K562 (cell line): Measurements from ENCODE around the gene DYNC2H1. TPM values are rescaled to one million over a fixed set of nuclear protein-coding genes. Genes with fewer than 3 reads are reported as not detected.

Experiments used
- ATAC-seq: fragments of 200-7000 bp; cut with Tn5 transposase; 3 replicates; pipeline ENCODE4 v1.9.1; 2020; ENCODE audit warnings: moderate library complexity
- BruUV-seq: library from RNA; stranded (reverse); fragments of 400-500 nt; replicated peaks from 2 replicates; lab custom pipeline; 2021; lab: Mats Ljungman, UMichigan
- CTCF ChIA-PET: fragments of 300-600 bp; formaldehyde crosslinking; extraction: SDS; loops from one replicate; lab custom pipeline; 2021; ENCODE audit warnings: low intra/inter-chr PET ratio; lab: Yijun Ruan, JAX
- POLR2A ChIA-PET: fragments of 300-600, 350-650 bp; sonication (Branson Sonifier 250); formaldehyde crosslinking; extraction: SDS; loops from one replicate; lab custom pipeline; 2021; ENCODE audit warnings: antibody characterized with exemption, inconsistent platforms; lab: Yijun Ruan, JAX
- DNase-seq, 4 experiments: peaks; one replicate each; pipeline versions ENCODE4 v3.0.0 to v3.0.0-alpha.2; 2011 to 2018; ENCODE audit warnings: low spot score in 3 of 4, mixed read lengths in 3 of 4; ENCODE audit errors: extremely low read depth in 1 of 4
- FAIRE-seq: peaks from 2 replicates; lab custom pipeline; 2011; peaks lifted over from hg19 to GRCh38; lab: Jason Lieb, UNC
- H2AFZ ChIP-seq: 2 replicates; pipeline ENCODE4 v1.6.0; 2011; ENCODE audit warnings: low read depth, low read length, control low read depth, inconsistent platforms
- H3K27ac ChIP-seq: fragments of 200-600 bp; 3 replicates; pipeline ENCODE4 v1.8.0; 2011; ENCODE audit warnings: low read depth, mild to moderate bottlenecking, control low read depth, inconsistent platforms, low read length, moderate library complexity, mixed read lengths; ENCODE audit errors: extremely low read depth
- H3K27me3 ChIP-seq, 2 experiments: fragments of 300-600 bp in 1 of 2; 2 replicates in 1 of 2; 3 replicates in 1 of 2; pipeline versions ENCODE4 v1.6.0 to v1.8.0; 2011; ENCODE audit warnings: inconsistent platforms in 2 of 2, low read length in 2 of 2, mild to moderate bottlenecking in 1 of 2, mixed read lengths in 1 of 2, moderate library complexity in 1 of 2; ENCODE audit not compliant: control insufficient read depth in 2 of 2, insufficient read depth in 2 of 2
- H3K36me3 ChIP-seq: fragments of 300-600 bp; 3 replicates; pipeline ENCODE4 v1.8.0; 2011; ENCODE audit warnings: mild to moderate bottlenecking, low read length, inconsistent platforms; ENCODE audit not compliant: control insufficient read depth, insufficient read depth
- H3K4me1 ChIP-seq, 2 experiments: fragments of 200-600 bp in 1 of 2; replicated peaks in 1 of 2; 2 replicates in 1 of 2; 3 replicates in 1 of 2; pipeline versions ENCODE4 v1.5.1 to v1.8.0; 2011; ENCODE audit warnings: inconsistent platforms in 2 of 2, low read length in 2 of 2, mild to moderate bottlenecking in 1 of 2, mixed read lengths in 1 of 2, moderate library complexity in 1 of 2; ENCODE audit not compliant: control insufficient read depth in 2 of 2, insufficient read depth in 2 of 2
- H3K4me2 ChIP-seq: 2 replicates; pipeline ENCODE4 v1.6.1; 2011; ENCODE audit warnings: low read length, control low read depth, inconsistent platforms, mixed read lengths; ENCODE audit not compliant: insufficient read depth
- H3K4me3 ChIP-seq: fragments of 200-600 bp; sonication (generic), shearing (Covaris generic); 2 replicates; pipeline ENCODE4 v1.5.1; 2016; ENCODE audit warnings: control low read depth, inconsistent platforms
- H3K79me2 ChIP-seq: fragments of 200-600 bp; 3 replicates; pipeline ENCODE4 v1.8.0; 2011; ENCODE audit warnings: low read length, inconsistent platforms; ENCODE audit not compliant: control insufficient read depth, insufficient read depth
- H3K9ac ChIP-seq, 2 experiments: 2 replicates each; pipeline versions ENCODE4 v1.6.0 to v1.6.1; 2011; ENCODE audit warnings: low read depth in 2 of 2, low read length in 2 of 2, control low read depth in 1 of 2, inconsistent platforms in 1 of 2, mild to moderate bottlenecking in 1 of 2, mixed read lengths in 1 of 2; ENCODE audit not compliant: insufficient read depth in 1 of 2
- H3K9me1 ChIP-seq: one replicate; pipeline ENCODE4 v1.6.0; 2011; ENCODE audit warnings: inconsistent platforms, mild to moderate bottlenecking, low read length, moderate library complexity; ENCODE audit not compliant: control insufficient read depth, insufficient read depth
- H3K9me3 ChIP-seq: replicated peaks from 2 replicates; pipeline ENCODE4 v1.5.1; 2011; ENCODE audit warnings: low read depth, low read length, inconsistent platforms; ENCODE audit not compliant: control insufficient read depth, insufficient read depth
- H4K20me1 ChIP-seq: replicated peaks from 2 replicates; pipeline ENCODE4 v1.6.1; 2011; ENCODE audit warnings: low read length, inconsistent platforms, mixed read lengths; ENCODE audit not compliant: control insufficient read depth, insufficient read depth
- BCLAF1 ChIP-seq, 2 experiments: fragments of 450-650 bp in 1 of 2; IDR thresholded peaks; 2 replicates each; pipeline ENCODE4 v1.6.1; 2011 to 2017; ENCODE audit warnings: low read depth in 2 of 2, antibody characterized with exemption in 1 of 2, borderline replicate concordance in 1 of 2, low read length in 1 of 2, mild to moderate bottlenecking in 1 of 2, mixed read lengths in 1 of 2; ENCODE audit not compliant: control insufficient read depth in 1 of 2
- C11orf30 ChIP-seq: fragments of 450-650 bp; IDR thresholded peaks from 2 replicates; pipeline ENCODE4 v1.6.1; 2016; ENCODE audit warnings: low read depth, mild to moderate bottlenecking
- E4F1 ChIP-seq: fragments of 250-450 bp; sonication (Bioruptor Pico); IDR thresholded peaks from 2 replicates; pipeline ENCODE4 v1.5.0; 2021; ENCODE audit warnings: mild to moderate bottlenecking, borderline replicate concordance
- KDM4B ChIP-seq, 2 experiments: fragments of 450-650 bp in 1 of 2; sonication (generic) in 1 of 2; IDR thresholded peaks; 2 replicates each; pipeline ENCODE4 v1.6.1; 2016 to 2017; ENCODE audit warnings: borderline replicate concordance in 2 of 2, antibody characterized with exemption in 1 of 2, low read depth in 1 of 2, mild to moderate bottlenecking in 1 of 2
- LCOR ChIP-seq: sonication (generic); formaldehyde crosslinking; IDR thresholded peaks from 2 replicates; pipeline ENCODE4 v1.8.0; 2022; ENCODE audit warnings: mild to moderate bottlenecking, missing genetic modification reagents
- MIER1 ChIP-seq: fragments of 450-650 bp; IDR thresholded peaks from 2 replicates; pipeline ENCODE4 v1.6.1; 2016; ENCODE audit warnings: antibody characterized with exemption, mild to moderate bottlenecking, low read depth
- NRF1 ChIP-seq, 2 experiments: fragments of 450-650 bp; IDR thresholded peaks in 1 of 2; conservative IDR thresholded peaks in 1 of 2; 2 replicates each; pipeline ENCODE4 v1.6.1; 2014; ENCODE audit warnings: mild to moderate bottlenecking in 2 of 2
- PHF20 ChIP-seq: fragments of 450-650 bp; IDR thresholded peaks from 2 replicates; pipeline ENCODE4 v1.6.1; 2018; ENCODE audit not compliant: partially characterized antibody
- SMARCE1 ChIP-seq: fragments of 450-650 bp; IDR thresholded peaks from 2 replicates; pipeline ENCODE4 v1.7.1; 2016; ENCODE audit warnings: mild to moderate bottlenecking
- SP2 ChIP-seq: IDR thresholded peaks from 2 replicates; pipeline ENCODE4 v1.6.1; 2011; ENCODE audit warnings: mild to moderate bottlenecking, low read depth, low read length, moderate library complexity; ENCODE audit not compliant: poor library complexity, severe bottlenecking; ENCODE audit errors: extremely low read depth
- ZNF695 ChIP-seq: fragments of 450-650 bp; formaldehyde crosslinking; IDR thresholded peaks from 2 replicates; pipeline ENCODE4 v1.4.0; 2020; ENCODE audit warnings: mild to moderate bottlenecking, moderate library complexity
- ZSCAN32 ChIP-seq: fragments of 450-650 bp; formaldehyde crosslinking; IDR thresholded peaks from 2 replicates; pipeline ENCODE4 v1.4.0; 2020; ENCODE audit warnings: mild to moderate bottlenecking, moderate library complexity
- WGBS: fragments of 100-300 bp; shearing (Covaris generic); methylation state at CpG from one replicate; pipeline ENCODE4 v1.1.6; 2016; ENCODE audit warnings: low coverage, mixed read lengths; ENCODE audit not compliant: insufficient coverage; ENCODE audit errors: missing lambda C conversion rate; 5-methylcytosine and 5-hydroxymethylcytosine counted together
- in situ Hi-C: fragments of 300-500 bp; cut with MboI; formaldehyde crosslinking; loops from 4 replicates; pipeline ENCODE4 v1.15.0; 2018; ENCODE audit warnings: inconsistent platforms, mixed read lengths
- intact Hi-C: fragments of 100-400 bp; cut with micrococcal nuclease; formaldehyde crosslinking; loops from 2 replicates; pipeline ENCODE4 v1.14.2; 2022
- polyA plus RNA-seq, 8 experiments: library from polyadenylated mRNA; depleted of rRNA in 4 of 8; stranded (reverse) in 5 of 8; unstranded in 3 of 8; fragments of >200 nt; fragmentation: Nextera tagmentation in 2 of 8; fragmentation: Illumina TruSeq in 1 of 8; extraction: Ambion mirVana in 2 of 8; extraction: Trizol in 1 of 8; gene quantifications; 2 replicates each; pipeline versions ENCODE4 v1.2.1 to v1.2.3, GENCODE V29; 2011 to 2014; ENCODE audit warnings: inconsistent platforms in 1 of 8, missing spikeins in 1 of 8
- total RNA-seq, 7 experiments: library from RNA; depleted of rRNA in 6 of 7; stranded (reverse); fragments of >200 nt in 6 of 7; fragmentation: Illumina TruSeq in 2 of 7; extraction: Trizol in 2 of 7; gene quantifications; 2 replicates each; pipeline versions ENCODE4 v1.2.1 to v1.2.3, GENCODE V29; 2011 to 2021; ENCODE audit warnings: low replicate concordance in 1 of 7
- TF ChIP-seq, protein P1 (sequence below): fragments of 450-650 bp; IDR thresholded peaks from 2 replicates; pipeline ENCODE4 v1.6.1; 2014; ENCODE audit warnings: low read depth, mild to moderate bottlenecking, moderate library complexity, borderline replicate concordance
- TF ChIP-seq, protein P2 (sequence below): sonication (generic); formaldehyde crosslinking; IDR thresholded peaks from 2 replicates; pipeline ENCODE4 v1.8.1; 2023; ENCODE audit warnings: mild to moderate bottlenecking, missing genetic modification reagents

The DYNC2H1 gene
- total and polyA plus RNA-seq, 9 of the 15 experiments (the other 6 are each of a cell fraction or from before 2014, with no cell fraction given), result 0.08 to 0.64 (median 0.20) TPM

- H3K36me3 ChIP-seq, result no peaks in the 10 kb centered on the region
- H4K20me1 ChIP-seq, result no peaks in the 10 kb centered on the region
- POLR2A ChIA-PET, result no interaction called here
- no TSS peak for BruUV-seq
- no peaks in the 10 kb centered on the region for H3K4me1 ChIP-seq
- no peaks in the 10 kb centered on the region for H3K9me3 ChIP-seq
- no peak overlapping the region for H3K9ac ChIP-seq
- no peak for DNase-seq
- in situ Hi-C loops, result no loop called here
- H3K27me3 ChIP-seq, result no peaks in the 10 kb centered on the region
- no peak overlapping the region for H3K27ac ChIP-seq
- no peak for ATAC-seq
- no peak overlapping the region for H3K4me2 ChIP-seq
- H3K9me1 ChIP-seq, result no peaks in the 10 kb centered on the region
- intact Hi-C loops, result no loop called here
- WGBS, result 0% methylated on average over 3 of the region's 3 CpGs
- CTCF ChIA-PET, result no interaction called here
- H2AFZ ChIP-seq, result no peak overlapping the region
- no peak overlapping the region for H3K4me3 ChIP-seq
- no peaks in the 10 kb centered on the region for H3K79me2 ChIP-seq
- no peak for FAIRE-seq
- no peak for TF ChIP-seq KDM4B (IDR thresholded peaks at IDR 0.05; ENCODE audit: borderline replicate concordance in 2 of 2, low read depth in 1 of 2)
- no peak for TF ChIP-seq NRF1 (conservative IDR thresholded peaks at IDR 0.05 in 1 of 2, IDR thresholded peaks at IDR 0.05 in 1 of 2)
- TF ChIP-seq, protein P1, sequence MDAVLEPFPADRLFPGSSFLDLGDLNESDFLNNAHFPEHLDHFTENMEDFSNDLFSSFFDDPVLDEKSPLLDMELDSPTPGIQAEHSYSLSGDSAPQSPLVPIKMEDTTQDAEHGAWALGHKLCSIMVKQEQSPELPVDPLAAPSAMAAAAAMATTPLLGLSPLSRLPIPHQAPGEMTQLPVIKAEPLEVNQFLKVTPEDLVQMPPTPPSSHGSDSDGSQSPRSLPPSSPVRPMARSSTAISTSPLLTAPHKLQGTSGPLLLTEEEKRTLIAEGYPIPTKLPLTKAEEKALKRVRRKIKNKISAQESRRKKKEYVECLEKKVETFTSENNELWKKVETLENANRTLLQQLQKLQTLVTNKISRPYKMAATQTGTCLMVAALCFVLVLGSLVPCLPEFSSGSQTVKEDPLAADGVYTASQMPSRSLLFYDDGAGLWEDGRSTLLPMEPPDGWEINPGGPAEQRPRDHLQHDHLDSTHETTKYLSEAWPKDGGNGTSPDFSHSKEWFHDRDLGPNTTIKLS, result no peak
- no peak for TF ChIP-seq SP2
- TF ChIP-seq ZNF695 (CRISPR knock-in tag), result no peak
- no peak for TF ChIP-seq C11orf30
- TF ChIP-seq SMARCE1, result no peak
- no peak for TF ChIP-seq ZSCAN32
- TF ChIP-seq, protein P2, sequence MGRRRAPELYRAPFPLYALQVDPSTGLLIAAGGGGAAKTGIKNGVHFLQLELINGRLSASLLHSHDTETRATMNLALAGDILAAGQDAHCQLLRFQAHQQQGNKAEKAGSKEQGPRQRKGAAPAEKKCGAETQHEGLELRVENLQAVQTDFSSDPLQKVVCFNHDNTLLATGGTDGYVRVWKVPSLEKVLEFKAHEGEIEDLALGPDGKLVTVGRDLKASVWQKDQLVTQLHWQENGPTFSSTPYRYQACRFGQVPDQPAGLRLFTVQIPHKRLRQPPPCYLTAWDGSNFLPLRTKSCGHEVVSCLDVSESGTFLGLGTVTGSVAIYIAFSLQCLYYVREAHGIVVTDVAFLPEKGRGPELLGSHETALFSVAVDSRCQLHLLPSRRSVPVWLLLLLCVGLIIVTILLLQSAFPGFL (CRISPR knock-in tag), result no peak
- no peak for TF ChIP-seq E4F1 (CRISPR knock-in tag)
- TF ChIP-seq LCOR, result no peak
- TF ChIP-seq BCLAF1 (IDR thresholded peaks at IDR 0.05; ENCODE audit: borderline replicate concordance in 1 of 2, control insufficient read depth in 1 of 2, low read depth in 2 of 2, low read length in 1 of 2), result no peak
- TF ChIP-seq PHF20, result no peak
- TF ChIP-seq MIER1, result no peak
Observed at GRCh38 chr11:103380031-103380430, 270.8 kb downstream of the DYNC2H1 start.
